ENCODE results near the gene FOXL1.

Gene FOXL1

DNA sequence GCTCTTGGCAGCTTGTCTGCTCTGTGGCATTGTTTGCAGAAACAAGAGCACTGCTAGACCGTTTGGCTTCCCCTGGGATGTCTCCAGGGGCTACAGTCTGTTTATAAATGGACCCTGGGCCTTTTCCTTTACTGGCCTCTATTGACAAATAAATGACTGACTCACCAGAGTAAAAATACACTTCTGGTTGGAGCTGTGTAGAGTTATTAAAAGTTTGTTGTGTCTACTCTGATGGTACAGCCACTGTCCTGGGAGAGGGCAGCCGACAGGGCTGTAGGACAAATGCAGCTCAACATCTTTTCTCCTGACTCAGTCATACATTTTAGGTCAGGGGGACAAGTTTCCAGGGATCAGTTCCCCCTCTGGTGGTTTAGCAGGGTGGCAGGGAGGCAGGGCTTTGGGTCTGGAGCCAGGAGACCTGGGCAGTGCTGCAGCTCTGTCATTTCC lies 30.0 kb downstream of the FOXL1 start:
- DNase-seq, result no peak

DNA sequence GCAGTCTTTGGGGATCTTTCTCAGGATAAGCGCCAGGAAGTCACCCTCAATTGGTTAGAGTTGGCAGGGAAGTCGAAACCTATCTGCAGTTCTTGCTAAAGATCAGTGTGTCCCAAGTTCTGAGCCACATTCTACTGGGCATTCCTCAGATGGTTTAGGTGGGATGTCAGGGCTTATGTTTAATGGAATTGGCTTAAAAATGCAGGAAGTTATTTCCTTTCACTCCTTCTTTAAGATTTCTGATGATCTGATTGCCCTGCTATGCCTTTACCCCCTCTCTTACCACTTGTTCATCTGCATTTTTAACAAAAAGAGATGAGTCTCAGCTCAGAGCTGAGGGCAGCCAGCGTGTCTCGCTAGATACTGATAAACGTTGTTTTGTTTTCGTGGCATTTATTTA lies 30.8 kb downstream of the FOXL1 start:
- no peak for DNase-seq

DNA sequence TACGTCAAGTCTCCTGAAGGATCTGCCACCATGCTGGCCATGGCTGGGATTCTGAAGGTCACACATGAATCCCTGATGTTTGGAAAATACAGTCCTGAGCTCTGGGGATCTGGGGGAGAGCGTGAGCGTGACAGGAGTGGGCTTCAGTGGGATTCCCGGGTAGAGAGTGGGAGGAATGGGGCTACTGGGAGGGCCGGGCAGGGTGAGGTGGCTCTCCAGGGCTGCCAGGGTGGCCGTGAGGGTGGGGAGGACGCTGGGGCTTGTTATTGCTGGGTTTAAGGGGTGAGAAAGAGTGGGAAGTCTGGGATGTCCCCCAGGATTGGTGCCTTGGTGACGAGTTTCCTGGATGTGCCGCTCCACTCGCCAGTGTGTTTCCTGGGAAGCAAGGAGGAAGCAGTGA lies 31.3 kb downstream of the FOXL1 start:
- DNase-seq, result no peak

DNA sequence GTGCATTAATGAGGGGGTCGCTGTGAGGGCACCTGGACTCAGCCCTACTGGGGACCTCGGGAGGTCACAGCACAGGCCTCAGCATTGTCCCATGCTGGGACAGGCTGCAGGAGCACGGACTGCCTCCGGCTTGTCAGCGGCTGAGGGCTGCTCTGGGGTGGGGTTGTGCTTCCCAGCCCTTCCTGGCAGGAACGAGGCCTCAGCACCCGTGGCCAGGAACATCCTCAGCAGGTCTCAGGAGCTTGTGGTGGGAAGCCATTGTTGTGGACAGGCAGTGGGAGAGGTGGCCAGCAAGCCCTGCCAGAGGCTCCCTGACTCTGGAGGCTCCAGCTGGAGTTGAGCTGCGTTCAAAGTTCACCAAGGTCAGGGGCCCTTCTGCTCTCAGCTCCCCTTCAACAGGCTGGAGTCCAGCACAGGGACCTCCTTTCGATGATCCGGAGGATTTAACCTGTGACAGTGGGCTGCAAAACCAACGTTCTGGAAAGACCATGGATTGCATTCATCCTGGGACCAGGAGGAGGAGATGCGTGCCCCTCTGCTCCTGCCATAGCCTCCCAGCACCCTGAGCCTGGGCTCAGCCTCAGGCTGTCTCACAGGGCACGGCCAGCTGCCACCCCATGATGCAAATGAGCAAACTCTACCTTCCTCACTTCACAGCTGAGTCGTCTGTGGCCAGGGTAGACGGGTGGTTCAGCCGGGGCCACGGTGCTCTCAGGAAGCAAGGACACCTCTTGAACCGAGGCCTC lies 32.6 kb downstream of the FOXL1 start:
- no peak for DNase-seq

DNA sequence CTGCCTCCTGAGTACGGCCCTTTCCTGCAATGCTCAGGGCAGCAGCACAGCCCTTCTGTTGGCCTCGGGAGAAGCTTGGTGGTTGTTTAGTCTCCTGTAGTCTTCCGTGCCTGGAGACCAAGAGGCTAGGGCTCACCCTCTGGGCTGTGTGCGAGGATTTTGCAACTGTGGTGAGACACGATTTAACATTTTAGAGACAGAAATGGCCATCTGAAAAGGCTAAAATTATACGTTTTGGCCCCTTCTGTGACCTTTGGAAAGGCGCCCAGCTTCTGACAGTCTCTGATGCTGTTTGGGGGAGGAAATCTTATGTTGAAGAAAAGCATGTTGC lies 33.1 kb downstream of the FOXL1 start:
- DNase-seq, result no peak

DNA sequence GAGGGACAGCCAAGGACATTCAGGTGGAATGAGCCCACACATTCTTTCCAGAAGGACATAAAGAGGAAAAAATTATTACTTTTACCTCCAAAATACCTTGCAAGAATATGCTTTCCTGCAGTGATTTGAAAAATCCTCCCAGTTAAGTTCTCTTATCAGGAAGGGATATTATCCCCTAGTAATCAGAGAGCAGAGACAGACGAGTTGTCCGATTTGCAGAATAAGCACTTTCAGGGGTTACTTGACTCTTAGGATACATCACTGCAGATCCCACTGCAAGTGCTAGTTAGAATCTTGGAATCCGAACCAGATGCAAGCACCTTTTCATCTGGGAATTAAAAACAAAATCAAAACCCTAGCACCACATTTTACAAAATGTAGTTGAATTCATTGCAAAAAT lies 33.6 kb downstream of the FOXL1 start:
- no peak for DNase-seq

DNA sequence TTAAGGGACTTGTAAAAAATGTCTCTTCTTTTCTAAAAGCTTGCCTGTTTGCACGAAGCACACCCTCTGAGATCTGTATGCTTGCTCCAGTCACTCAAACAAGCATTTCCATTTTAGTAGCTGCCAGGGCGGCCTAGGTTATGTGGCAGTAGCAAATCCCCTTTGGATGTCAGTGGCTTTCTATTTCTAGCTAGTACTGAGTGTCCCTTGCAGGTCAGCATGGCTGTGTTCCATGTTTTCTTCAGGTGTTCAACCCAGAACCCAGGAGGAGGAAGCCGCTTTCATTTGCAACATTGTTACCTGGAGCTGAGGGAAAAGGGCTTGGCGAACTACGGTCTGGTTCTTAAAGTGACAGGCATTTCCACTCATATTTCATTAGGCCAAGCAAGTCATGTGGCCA lies 36.4 kb downstream of the FOXL1 start:
- no peak for DNase-seq

DNA sequence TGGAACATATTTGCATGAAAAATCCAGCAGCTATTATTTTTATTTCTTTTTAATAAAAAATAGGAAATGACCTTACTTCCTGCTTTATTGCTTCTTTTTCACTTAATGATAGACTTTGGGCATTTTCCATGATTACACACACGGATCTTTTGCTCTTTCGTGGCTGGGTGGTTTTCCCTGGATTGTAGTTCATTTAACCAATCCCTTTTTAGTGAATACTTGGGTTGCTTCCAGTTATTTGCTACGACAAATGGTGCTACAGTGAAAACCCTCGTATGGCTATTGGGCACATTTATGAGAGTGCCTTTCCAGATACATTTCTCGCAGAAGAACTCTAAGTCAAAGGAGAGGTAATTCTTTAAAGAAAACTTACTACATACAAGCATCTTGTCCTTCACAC lies 38.6 kb downstream of the FOXL1 start:
- no peak for DNase-seq

DNA sequence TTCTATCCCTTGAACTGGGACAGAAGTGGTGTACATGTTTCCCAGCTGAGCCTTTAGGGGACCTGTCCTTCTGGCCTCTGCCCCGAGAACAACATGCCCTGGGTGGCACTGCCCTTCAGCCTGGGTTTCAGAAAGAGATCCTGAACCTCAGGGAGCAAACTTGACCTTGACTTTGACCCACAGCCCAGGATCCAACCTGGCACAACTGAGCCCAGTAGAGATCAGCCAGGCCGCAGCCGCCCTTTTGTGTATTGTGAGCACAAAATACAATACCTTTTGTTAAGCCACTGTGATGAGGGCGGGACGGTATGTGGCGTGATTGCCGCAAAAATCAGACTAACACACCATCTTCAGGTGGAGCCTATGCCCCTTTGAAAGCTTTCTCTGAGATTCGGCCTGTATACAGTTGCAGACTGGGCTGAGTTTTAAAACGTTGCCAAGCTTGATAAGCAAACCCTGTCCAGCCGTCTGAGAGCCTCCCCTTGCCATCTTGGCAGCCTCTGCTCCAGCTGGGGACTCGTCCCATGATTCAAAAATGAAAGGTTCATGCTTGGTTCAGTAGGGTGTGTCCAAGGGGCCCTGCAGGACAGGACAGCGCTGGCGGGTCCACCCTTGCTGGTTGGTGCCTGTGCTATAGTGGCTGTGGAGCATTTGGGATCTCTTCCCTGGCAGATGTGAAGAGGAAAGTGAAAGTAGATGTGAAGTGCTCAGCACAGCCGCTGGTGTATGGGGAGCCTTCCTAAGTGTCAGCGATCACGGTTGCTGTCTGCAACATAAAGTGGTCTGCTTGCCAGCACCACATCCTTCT lies 40.3 kb downstream of the FOXL1 start:
- no peak for DNase-seq

DNA sequence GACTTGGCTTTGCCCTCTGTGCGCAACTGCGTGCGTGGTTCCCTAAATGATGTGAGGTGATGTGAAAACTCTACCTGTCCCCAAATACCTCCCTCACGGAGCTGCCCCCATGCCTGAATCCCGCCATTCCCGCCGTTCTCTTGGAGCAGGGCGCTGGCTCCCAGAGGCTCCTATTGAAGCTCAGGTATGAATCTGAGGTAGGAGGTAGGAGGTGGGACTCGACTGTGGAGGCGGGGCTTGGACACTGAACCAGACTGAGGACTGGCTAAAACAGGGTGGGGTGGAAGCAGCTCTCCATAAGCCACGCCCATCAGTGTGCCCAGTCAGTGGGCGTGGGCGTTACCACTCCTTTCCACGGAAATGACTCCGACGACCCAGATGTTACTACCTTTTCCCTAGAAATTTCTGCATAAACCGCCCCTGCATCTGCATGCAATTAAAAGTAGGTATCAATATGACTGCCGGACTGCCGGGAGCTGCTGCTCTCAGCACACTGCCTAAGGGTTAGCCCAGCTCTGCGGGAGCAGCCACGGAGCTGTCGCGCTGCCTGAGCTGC lies 41.0 kb downstream of the FOXL1 start:
- no peak for DNase-seq

DNA sequence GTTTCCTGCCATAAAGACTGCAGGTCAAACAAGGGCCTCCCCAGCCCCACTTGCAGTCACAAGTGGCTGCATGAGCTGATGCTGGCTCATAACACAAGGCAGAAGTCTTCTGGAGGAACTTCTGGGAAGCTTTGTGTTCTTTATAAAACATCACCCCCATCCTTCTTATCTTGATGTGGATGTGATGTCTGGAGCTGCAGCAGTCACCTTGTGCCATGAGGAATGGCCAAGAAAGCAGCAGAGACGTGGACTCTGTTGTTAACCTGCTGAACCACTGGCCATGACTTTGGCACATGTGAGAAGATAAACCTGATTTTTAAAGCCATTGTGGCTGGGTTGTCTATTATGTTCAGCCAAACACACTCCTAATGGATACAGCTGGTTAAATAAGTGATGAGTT lies 41.8 kb downstream of the FOXL1 start:
- no peak for DNase-seq

DNA sequence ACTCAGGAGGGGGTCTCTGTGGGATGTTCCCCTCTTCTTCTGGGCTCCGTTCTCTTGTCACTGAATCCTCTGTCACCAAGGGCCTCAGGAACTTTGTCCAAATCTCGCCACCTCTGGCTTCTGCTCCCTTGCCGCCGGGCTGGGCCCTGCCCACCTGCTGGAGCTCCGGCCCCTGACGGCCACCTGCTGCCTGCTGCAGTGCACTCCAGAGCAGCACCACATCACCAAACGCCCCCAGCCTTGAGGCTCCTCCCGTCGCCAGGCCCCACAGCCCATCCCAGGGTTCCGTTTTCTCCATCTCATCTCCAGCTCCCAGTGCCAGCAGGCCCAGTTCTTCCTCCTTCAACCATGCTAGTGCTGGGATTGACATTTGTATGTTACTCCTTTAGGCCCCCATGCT lies 43.6 kb downstream of the FOXL1 start:
- DNase-seq, result no peak

DNA sequence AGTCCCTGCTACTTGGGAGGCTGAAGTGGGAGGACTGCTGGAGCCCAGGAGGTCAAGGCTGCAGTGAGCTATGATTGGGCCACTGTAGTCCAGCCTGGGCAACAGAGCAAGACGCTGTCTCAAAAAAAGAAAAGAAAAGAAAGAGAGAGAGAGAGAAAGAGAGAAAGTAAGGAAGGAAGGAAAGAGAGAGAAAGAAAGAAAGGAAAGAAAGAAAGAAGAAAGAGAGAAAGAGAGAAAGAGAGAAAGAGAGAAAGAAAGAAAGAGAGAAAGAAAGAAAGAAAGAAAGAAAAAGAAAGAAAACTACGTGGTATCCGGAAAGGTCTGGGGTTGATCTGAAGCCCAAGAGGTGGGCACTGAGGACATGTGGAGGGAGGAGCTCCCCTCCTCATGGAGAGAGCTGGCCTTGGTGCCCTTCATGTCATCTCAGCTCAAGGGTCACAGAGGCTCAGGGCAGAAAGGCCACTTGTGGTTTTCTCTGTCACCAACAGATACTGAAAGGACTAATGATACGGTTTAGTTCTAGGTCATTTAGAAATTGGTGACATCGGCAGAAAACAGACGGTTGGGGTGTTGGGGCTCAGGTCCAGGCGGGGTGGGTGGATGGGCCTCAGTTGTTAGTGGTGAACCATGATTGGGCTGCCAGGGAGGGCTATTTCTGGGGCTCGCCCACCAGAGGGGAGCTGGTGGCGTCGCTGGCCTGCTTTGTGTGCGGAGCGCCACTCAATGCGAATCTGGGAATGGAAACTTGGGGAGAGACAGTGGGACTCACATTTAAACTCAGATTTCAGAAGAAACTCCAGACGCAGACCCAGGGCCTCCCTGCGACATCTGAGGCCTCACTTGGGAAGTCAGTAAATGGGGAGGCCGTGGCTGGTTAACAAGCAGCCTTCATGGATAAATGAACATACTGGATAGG lies 44.6 kb downstream of the FOXL1 start:
- DNase-seq, result no peak

DNA sequence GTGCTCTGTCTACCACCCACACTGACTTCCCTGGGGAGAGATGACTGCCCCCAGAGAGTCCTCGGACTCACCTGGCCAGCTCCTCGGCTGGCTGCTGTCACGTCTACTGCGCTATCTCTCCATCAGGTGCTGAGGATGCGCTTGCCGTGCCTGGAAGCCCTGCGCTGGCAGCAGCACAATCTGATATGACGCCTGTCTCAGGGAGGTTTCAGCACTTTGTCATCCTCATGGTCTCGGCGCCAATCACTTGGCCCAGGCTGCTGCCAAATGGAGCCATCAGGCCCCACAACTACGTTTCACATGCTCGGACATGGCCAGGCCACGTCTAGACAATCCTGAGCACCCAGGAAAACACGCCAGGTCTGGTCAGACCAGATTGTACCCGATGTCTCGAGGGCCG lies 46.7 kb downstream of the FOXL1 start:
- no peak for DNase-seq

DNA sequence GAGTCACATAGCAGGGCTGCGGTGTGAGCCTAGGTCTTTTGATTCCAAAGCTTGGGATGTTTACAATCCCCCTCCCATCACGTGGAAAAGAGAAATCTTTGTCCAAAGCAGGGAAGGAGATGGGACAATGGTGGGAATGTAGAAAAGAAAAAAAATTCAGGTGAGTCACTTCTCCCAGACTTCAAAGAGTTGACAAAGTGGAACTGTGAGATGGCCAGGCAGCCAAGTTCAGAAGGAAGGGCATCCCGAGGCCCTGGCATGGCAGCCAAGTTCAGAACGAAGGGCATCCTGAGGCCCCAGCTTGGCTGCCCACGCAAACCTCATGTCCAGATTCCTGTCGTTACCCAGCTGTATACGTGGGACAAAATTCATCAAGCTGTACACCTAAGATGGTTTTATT lies 47.5 kb downstream of the FOXL1 start:
- DNase-seq, result no peak

DNA sequence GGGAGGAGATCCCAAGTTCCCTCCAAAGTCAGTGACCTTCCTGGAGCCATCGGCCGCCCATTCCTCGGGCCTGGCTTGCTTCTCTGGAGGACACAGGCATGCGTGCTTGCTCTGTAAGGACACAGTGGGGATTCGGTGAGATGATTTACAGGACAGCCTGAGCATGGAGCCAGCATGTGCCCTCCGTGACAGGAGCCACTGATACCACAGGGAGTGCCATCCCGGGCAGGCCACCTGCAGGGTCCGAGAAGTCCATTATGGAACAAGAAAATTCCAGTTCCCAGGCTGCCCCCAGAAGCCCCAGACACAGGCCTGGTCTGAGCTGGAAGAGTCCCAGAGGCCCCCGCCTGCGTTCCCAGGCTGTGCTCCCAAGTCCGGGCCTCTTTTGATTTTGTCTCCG lies 47.9 kb downstream of the FOXL1 start:
- no peak for DNase-seq

DNA sequence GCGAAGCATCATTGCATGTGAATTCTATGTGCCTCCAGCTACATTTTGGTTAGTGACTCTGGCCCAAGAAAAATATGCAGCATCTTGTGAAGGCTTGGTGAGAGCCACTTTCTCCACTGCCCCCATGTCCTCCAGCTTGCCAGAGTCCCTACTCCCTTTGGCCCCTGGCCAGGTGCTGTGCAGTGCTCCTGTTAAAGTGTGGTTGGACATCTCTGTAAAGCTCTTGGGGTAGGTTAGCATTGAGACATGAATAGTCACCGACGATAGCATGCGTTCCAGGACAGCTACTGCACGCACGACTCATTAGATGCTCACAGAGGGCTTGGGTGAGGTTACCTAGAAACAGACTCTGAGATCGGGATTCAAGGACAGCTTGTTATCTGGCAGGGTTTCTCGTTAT lies 48.6 kb downstream of the FOXL1 start:
- no peak for DNase-seq

DNA sequence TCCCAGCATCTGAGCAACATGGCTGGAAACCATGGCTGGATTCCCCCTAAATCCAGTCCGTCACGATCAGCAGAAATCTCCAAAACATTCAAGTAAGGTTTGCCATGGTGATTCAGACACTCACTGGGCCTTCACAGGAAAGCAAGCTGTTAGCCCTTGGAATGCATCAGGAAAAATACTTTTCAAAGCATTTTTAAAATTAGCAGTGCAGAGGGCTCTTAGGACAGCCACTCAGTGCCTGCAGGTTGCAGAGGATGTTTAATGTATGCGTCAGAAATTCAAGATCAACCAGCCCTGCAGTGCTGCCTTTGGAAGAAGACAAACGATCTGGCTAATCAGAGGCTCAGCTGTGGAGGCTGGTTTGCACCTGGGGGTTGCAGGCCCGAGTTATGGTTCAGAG lies 50.3 kb downstream of the FOXL1 start:
- no peak for DNase-seq

DNA sequence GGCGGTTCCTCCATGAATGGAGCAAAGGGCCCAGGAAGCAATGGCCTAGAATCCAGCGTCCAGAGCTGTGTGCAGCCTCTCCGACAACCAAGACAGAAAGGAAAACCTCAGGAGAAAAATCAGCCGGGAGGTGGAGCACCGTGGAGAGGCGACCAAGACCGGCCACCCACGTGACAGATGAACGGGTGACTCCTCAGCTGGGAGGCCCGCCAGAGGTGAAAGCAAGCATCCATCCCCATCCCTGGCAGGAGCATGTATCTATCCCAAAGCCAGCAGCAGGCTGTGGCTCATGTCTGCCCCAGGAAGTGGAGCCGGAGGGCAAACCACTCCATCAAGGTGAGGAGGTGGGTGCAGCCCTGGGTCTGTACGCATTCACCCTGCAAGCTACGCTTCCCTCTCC lies 52.1 kb downstream of the FOXL1 start:
- no peak for DNase-seq

DNA sequence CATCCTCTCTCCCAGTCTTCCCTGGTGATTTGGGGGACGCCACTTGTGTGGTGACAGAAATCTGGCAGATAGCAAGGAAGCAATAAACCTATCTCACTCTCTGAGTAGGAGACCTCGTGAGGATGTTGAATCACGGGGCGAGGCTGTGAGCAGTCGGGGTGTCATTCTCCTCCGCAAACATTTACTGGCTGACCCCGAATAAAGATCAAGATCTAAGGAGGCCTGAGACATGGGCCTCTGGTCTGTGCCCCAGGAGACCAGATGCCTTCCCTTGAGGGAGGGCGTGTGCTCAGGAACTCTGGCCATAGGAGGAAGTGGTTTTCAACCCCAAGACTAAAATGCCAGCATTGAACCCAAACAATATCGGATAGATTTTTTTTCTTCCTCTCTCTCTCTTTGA lies 53.1 kb downstream of the FOXL1 start:
- no peak for DNase-seq
